ENCODE data around the gene TBCCD1.

DNA sequence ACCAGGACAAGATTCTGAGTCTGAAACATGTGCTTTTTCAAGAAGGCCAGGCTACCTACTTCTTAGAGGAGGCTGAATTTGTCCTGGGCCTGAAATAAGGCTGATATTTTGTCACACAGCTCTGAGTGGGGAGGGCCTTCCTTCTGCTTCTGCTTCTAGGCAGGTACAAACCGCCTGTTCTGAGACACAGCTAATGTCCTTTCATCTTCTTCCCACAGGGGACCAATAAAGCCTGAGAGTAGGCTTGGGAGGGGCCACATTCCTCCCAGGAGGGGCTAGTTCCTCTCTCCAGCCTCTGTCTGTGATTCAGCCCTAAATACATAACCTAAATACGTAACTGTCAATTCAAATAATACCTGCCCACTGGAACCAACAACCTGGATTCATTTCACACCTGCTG, 57.7 kb downstream of the TBCCD1 start:
- TF ChIP-seq, protein P1, sequence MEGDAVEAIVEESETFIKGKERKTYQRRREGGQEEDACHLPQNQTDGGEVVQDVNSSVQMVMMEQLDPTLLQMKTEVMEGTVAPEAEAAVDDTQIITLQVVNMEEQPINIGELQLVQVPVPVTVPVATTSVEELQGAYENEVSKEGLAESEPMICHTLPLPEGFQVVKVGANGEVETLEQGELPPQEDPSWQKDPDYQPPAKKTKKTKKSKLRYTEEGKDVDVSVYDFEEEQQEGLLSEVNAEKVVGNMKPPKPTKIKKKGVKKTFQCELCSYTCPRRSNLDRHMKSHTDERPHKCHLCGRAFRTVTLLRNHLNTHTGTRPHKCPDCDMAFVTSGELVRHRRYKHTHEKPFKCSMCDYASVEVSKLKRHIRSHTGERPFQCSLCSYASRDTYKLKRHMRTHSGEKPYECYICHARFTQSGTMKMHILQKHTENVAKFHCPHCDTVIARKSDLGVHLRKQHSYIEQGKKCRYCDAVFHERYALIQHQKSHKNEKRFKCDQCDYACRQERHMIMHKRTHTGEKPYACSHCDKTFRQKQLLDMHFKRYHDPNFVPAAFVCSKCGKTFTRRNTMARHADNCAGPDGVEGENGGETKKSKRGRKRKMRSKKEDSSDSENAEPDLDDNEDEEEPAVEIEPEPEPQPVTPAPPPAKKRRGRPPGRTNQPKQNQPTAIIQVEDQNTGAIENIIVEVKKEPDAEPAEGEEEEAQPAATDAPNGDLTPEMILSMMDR (conservative IDR thresholded peaks at IDR 0.05 in 1 of 2, IDR thresholded peaks at IDR 0.05 in 1 of 2; ENCODE audit: low read depth in 1 of 2, low read length in 2 of 2), result no peak
- no peak for TF ChIP-seq EZH2 (IDR thresholded peaks at IDR 0.05; ENCODE audit: low read length, missing control alignments)
